ENCODE data around the gene ARHGAP26. TPM values are rescaled to one million over a fixed set of nuclear protein-coding genes. Genes with fewer than 3 reads are reported as not detected.

ARHGAP26 gene
- total RNA-seq, 1 donor from 2014 or later = 18.7 TPM

GRCh38 chr5:143142596-143143435, 372.6 kb downstream of the ARHGAP26 start:
- H3K4me3 Mint-ChIP-seq = peak overlapping the region; percentile 8
- peaks cover 18% of the 10 kb centered on the region for H3K4me1 Mint-ChIP-seq (ENCODE audit: unreplicated experiment)
- peak overlapping the region; percentile 77 for H3K27ac Mint-ChIP-seq
- H3K27me3 Mint-ChIP-seq = no peaks in the 10 kb centered on the region
- peaks cover 3% of the 10 kb centered on the region for H3K9me3 Mint-ChIP-seq
- H3K36me3 Mint-ChIP-seq = peaks cover 10% of the 10 kb centered on the region
- TF ChIP-seq CTCF (conservative IDR thresholded peaks at IDR 0.05) = no peak
- DNase-seq (ENCODE audit: extremely low spot score, unreplicated experiment) = no peak

GRCh38 chr5:143143973-143144372, 373.8 kb downstream of the ARHGAP26 start:
- H3K9me3 Mint-ChIP-seq = peaks cover 6% of the 10 kb centered on the region
- H3K27ac Mint-ChIP-seq = no peak overlapping the region
- no peak for DNase-seq (ENCODE audit: extremely low spot score, unreplicated experiment)
- TF ChIP-seq CTCF (conservative IDR thresholded peaks at IDR 0.05) = no peak
- H3K4me3 Mint-ChIP-seq = no peak overlapping the region
- no peaks in the 10 kb centered on the region for H3K27me3 Mint-ChIP-seq
- peaks cover 28% of the 10 kb centered on the region for H3K4me1 Mint-ChIP-seq (ENCODE audit: unreplicated experiment)
- H3K36me3 Mint-ChIP-seq = peaks cover 14% of the 10 kb centered on the region

GRCh38 chr5:143145243-143146160, 375.3 kb downstream of the ARHGAP26 start:
- no peaks in the 10 kb centered on the region for H3K27me3 Mint-ChIP-seq
- no peak for TF ChIP-seq CTCF (conservative IDR thresholded peaks at IDR 0.05)
- no peak for DNase-seq (ENCODE audit: extremely low spot score, unreplicated experiment)
- peaks cover 24% of the 10 kb centered on the region for H3K4me1 Mint-ChIP-seq (ENCODE audit: unreplicated experiment)
- peaks cover 6% of the 10 kb centered on the region for H3K9me3 Mint-ChIP-seq
- no peak overlapping the region for H3K27ac Mint-ChIP-seq
- H3K4me3 Mint-ChIP-seq = no peak overlapping the region
- peaks cover 18% of the 10 kb centered on the region for H3K36me3 Mint-ChIP-seq

- H3K27ac Mint-ChIP-seq = no peak overlapping the region
- peaks cover 24% of the 10 kb centered on the region for H3K4me1 Mint-ChIP-seq (ENCODE audit: unreplicated experiment)
- no peak for DNase-seq (ENCODE audit: extremely low spot score, unreplicated experiment)
- no peaks in the 10 kb centered on the region for H3K27me3 Mint-ChIP-seq
- H3K9me3 Mint-ChIP-seq = peaks cover 6% of the 10 kb centered on the region
- H3K4me3 Mint-ChIP-seq = no peak overlapping the region
- no peak for TF ChIP-seq CTCF (conservative IDR thresholded peaks at IDR 0.05)
- peaks cover 18% of the 10 kb centered on the region for H3K36me3 Mint-ChIP-seq
These were observed 376.0 kb downstream of the ARHGAP26 start for GRCh38 chr5:143146161-143146560.

GRCh38 chr5:143147383-143147782, 377.2 kb downstream of the ARHGAP26 start:
- Mint-ChIP-seq H3K9me3 (peaks cover 6% of the 10 kb centered on the region), H3K36me3 (peaks cover 22% of the 10 kb centered on the region), H3K4me3 (no peak overlapping the region), H3K27ac (no peak overlapping the region), H3K27me3 (no peaks in the 10 kb centered on the region), H3K4me1 (ENCODE audit: unreplicated experiment) (peaks cover 24% of the 10 kb centered on the region)
- no peak for TF ChIP-seq CTCF (conservative IDR thresholded peaks at IDR 0.05)
- DNase-seq (ENCODE audit: extremely low spot score, unreplicated experiment) = no peak

All from type B pancreatic cell (in vitro differentiated cells).